ENCODE data around the gene CHP1. TPM values are rescaled to one million over a fixed set of nuclear protein-coding genes. Genes with fewer than 3 reads are reported as not detected.

CHP1 gene
- total and polyA plus RNA-seq, 9 of the 15 experiments (the other 6 are each of a cell fraction or from before 2014, with no cell fraction given) = 31.7 to 83.4 (median 67.6) TPM

GRCh38 chr15:41231422-41232226 is 556 bp downstream of the CHP1 start (continued):
- TF ChIP-seq ZBTB11 (CRISPR knock-in tag; IDR thresholded peaks at IDR 0.05) (no peak), ARID3B (CRISPR knock-in tag; IDR thresholded peaks at IDR 0.05; ENCODE audit: borderline replicate concordance) (no peak), ZNF395 (CRISPR knock-in tag; IDR thresholded peaks at IDR 0.05) (0 out of 2 replicates have a peak, but pooled peaks have one; percentile 10), EP300 (IDR thresholded peaks at IDR 0.05; ENCODE audit: low read length) (no peak), BRD9 (IDR thresholded peaks at IDR 0.05; ENCODE audit: low read depth, partially characterized antibody) (peak; percentile 22), RBFOX2 (IDR thresholded peaks at IDR 0.05; ENCODE audit: low read depth, low read length) (peak; percentile 77; the same call in 1 of the 2 replicates), ZNF41 (CRISPR knock-in tag; conservative IDR thresholded peaks at IDR 0.05) (no peak), SRSF3 (IDR thresholded peaks at IDR 0.05; ENCODE audit: insufficient read depth, low read length) (no peak), ZNF644 (tag; IDR thresholded peaks at IDR 0.05; ENCODE audit: low read depth) (no peak), HBP1 (CRISPR knock-in tag; IDR thresholded peaks at IDR 0.05) (no peak), ZNF639 (CRISPR knock-in tag; conservative IDR thresholded peaks at IDR 0.05 in 1 of 2, IDR thresholded peaks at IDR 0.05 in 1 of 2) (no peak), ZC3H11A (IDR thresholded peaks at IDR 0.05; ENCODE audit: low read depth, low read length) (no peak)

Data from K562 (cell line).